GM19452 (cell line): Measurements from ENCODE around the gene PRDM5.

ENCODE experiments used
- ATAC-seq: cut with Tn5 transposase; IDR thresholded peaks from one replicate; pipeline ENCODE4 v1.9.1; 2021; ENCODE audit not compliant: unreplicated experiment

Gene PRDM5

DNA sequence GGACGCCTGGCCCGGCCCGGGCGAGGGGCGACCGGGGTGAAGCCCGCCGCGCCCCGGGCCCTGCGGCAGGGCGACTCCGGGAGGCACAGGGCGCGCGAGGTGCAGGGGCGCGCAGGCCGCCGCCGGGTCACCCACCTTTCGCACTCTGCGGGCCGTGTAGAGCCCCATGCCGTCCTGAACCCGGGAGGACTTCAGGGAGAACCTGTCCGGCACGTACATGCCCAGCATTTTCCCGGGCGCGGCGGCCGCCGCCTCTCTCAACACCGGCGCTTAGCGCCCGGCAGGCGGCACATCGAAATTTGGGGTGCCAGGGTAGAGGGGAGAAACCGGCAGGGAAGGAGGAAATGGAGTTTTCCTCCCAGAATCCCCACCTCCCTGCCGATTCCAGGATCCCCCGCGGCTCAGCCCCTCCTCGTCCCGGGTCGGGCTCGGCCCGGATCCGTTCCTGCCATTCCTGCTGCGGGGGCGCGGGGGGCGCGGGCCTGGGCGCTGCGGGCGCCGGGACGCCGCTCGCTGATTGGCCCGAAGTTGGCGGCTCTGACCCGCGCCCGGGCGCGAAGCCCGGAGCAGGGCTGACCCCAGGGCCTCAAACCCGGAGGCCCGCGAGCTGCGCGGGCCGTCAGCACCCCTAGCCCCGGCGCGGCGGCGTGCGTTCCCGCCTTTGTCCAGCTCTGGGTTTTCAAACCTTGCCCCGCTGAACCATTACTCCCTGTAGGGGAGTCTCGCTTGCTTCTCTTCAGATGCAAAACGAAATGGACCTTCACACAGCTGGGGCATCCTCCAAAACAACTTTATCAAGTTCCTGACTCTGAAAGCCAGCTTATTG lies at the start of gene PRDM5:
Gene PRDM5 (minus strand): TSS at position 346 of the 826 bp plus-strand sequence. CDS start 118 bp downstream, at position 228.
- no peak for ATAC-seq

- no peak for ATAC-seq
Measured at GRCh38 chr4:120971884-120972283, 49.4 kb upstream of the PRDM5 start.

DNA sequence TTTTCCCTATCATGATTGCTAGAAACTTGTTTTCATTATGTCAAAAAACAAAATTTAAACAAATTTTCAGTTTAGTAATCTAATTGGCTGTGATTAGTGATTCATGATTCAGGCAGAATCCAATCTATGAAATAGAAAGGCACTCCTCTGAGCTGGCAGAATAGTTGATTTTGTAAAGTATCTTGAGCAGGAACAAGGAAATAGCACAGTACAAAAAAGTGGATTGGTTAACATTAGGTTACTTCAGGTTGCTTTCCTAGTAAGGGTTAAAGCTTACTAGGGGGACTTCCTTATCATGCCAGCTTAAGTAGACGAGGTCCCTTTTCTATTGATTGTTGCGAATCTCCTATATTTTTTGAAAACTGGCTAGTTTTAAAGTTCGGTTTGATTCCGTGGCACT lies 43.4 kb upstream of the PRDM5 start:
- ATAC-seq = no peak

- ATAC-seq = no peak
Measured at GRCh38 chr4:120964596-120964995, 42.1 kb upstream of the PRDM5 start.

DNA sequence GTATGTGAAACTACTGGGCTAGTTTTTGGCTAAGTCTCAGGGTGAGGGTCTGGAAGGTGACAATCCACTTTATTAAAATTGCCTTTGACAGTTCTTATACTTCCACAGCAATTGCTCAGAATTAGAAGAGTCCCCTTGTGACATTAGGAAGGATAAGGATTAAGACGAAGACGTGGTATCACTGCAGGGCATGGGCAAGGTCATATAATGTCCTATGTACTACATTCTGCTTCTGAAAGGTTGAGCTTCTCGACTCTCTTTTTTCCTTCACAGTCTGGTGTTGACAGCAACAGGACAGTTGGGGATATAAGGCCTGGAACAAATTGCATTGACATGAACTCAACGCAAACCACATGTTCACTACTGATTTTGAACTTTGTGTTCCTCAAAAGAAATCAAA lies 40.9 kb upstream of the PRDM5 start:
- no peak for ATAC-seq

- ATAC-seq = no peak
Measured at GRCh38 chr4:120960656-120961267, 38.2 kb upstream of the PRDM5 start.

DNA sequence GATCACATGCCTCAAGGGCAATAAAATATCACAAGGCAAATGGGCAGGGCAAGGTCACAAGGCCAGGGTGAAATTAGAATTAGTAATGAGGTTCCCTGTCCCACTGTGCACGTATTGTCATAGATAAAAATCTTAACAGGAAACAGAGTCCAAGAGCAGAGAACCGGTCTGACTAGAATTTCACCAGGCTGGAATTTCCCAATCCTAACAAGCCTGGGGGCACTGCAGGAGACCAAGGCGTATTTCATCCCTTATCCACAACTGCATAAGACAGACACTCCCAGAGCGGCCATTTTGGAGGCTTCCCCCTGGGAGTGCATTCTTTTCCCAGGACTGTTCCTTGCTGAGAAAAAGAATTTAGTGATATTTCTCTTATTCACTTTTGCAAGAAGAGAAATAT lies 25.9 kb upstream of the PRDM5 start:
- no peak for ATAC-seq

DNA sequence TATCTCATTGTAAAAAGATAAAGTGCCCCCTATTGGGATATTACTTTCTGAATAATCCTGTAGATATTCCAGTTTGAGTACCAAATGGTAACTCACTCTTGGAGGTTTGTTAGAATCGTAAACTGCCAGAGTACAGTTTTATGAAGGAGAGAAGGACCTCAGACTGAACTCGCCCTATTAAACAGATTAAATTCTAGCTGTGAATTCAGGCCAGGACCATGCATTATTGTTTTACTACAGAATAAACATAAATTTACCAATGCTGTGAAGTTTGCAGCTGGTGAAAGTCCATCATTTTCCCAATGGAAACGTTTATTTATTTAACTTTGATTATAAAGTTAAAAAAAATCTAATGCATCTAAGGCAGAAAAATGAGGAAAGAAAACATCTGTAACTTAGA lies 20.2 kb upstream of the PRDM5 start:
- no peak for ATAC-seq

- no peak for ATAC-seq
Measured at GRCh38 chr4:120940547-120940946, 18.0 kb upstream of the PRDM5 start.

GRCh38 chr4:120939693-120940092 lies 17.2 kb upstream of the PRDM5 start:
- ATAC-seq = no peak

GRCh38 chr4:120929847-120930246 lies 7.3 kb upstream of the PRDM5 start:
- ATAC-seq = no peak

DNA sequence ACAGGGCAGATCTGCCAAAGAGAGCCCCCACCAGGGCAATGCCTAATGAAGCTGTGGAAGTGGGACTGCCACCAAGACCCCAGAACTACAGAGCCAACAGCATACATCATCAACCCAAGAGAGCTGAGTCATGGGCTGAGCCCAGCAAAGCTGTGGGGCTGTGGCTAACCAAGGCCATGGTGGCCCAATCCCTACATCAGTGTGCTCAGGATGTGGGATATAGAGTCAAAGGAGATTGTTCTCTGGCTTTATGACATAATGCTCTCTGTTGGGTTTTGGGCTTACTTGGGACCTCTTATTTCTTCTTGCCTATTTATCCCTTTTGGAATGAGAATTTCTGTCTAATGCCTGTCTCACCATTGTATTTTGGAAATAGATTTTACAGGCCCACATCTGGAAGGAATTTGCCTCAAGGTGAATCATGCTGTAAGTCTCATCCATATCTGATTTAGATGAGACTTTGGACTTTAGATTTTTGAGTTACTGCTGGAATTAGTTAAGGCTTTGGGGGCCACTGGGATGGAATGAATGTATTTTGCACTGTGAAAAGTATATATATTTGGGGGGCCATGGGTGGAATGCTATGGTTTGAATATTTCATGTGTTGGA lies 5.4 kb upstream of the PRDM5 start:
- ATAC-seq = no peak

- no peak for ATAC-seq
Measured at GRCh38 chr4:120926358-120927025, 4.0 kb upstream of the PRDM5 start.

GRCh38 chr4:120924931-120925330 lies 2.4 kb upstream of the PRDM5 start:
- no peak for ATAC-seq

- no peak for ATAC-seq
Measured at GRCh38 chr4:120923207-120923522, 639 bp upstream of the PRDM5 start.

DNA sequence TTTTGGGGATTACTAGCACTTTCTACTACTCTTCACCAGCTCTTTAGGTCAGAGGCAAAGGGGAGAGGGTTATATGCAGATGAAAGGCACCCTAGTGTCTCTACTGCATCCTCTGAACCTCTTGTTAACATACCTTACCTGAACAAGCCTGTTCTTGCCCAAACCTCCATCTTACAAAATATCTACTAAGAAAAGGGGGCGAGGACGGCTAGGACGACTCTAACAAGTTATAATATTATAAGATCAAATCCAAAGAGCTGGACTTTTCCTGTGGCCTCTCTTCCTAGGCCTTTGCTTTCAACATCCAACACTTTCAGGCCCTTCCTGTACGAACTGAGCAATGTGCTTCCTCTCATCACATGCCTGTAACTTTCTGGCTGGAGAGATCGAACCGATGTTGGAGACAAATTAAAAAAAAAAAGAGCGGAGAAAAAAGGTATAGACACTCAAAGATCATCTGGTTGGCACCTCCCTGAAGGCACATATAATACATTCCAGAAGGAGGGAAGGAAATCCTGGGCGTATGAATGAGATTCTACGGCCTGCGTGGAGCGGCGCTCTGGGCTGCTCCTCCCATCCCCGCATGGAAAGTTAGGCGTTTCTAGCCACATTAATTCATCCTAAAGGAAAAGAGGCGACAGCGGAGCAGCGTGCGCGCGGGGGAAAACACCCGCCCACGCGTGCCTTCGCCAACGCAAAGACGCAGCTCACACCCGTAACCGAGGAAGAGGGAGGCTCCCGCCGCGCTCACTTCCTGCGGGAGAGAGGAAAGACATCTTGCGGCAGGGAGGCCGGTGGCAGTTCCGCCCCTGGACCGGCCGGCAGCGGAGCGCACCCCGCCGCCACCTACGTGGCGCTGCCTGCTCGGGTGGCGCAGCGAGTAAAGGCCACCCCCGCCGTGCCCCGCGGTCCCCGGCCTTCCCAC lies 808 bp downstream of the PRDM5 start:
- ATAC-seq = no peak

GRCh38 chr4:120920666-120921065 lies 1.9 kb downstream of the PRDM5 start:
- ATAC-seq = no peak

DNA sequence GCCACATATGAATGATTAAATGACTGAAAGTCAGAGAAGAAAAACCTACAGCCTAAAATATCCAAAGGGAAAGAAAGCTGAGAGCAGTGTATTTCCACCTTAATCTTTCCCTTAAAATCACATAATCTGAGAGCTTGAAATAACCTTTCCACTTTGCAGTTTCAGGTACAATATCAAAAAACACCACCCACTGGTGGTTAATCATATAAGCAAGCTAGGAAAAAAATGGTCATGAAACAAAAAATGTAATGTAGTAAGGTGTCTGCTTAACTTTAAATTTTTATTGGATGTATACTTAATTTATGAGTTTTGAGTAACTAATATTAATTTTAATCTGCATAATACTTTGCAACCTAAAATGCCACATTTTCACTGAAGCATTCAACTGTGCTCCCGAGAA lies 3.2 kb downstream of the PRDM5 start:
- ATAC-seq = no peak

GRCh38 chr4:120918788-120919187 lies 3.7 kb downstream of the PRDM5 start:
- no peak for ATAC-seq

DNA sequence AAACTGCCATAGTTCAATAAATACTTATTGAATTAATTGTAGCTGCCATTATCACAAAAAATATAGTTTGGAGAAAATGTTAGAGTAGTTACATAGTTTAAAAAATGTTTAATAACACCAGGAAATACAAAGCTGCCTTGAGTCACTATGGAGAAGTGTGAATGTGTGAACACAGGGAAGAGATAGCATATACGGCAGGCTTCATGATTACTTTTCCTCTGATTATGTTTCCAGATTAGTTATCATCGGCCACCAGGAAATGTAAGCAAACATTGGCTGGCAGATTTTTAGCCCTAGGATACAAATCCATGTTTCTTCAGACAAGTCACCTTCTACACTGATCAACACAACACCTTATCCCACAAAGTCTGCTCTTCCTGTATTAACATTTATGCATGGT lies 4.4 kb downstream of the PRDM5 start:
- ATAC-seq = no peak

GRCh38 chr4:120916937-120917336 lies 5.6 kb downstream of the PRDM5 start:
- ATAC-seq = no peak
